ENCODE results near the gene SGTA. TPM values are rescaled to one million over a fixed set of nuclear protein-coding genes. Genes with fewer than 3 reads are reported as not detected.

The SGTA gene
- total and polyA plus RNA-seq, 4 donors, result 16.7 to 38.4 (median 21.0) TPM

DNA sequence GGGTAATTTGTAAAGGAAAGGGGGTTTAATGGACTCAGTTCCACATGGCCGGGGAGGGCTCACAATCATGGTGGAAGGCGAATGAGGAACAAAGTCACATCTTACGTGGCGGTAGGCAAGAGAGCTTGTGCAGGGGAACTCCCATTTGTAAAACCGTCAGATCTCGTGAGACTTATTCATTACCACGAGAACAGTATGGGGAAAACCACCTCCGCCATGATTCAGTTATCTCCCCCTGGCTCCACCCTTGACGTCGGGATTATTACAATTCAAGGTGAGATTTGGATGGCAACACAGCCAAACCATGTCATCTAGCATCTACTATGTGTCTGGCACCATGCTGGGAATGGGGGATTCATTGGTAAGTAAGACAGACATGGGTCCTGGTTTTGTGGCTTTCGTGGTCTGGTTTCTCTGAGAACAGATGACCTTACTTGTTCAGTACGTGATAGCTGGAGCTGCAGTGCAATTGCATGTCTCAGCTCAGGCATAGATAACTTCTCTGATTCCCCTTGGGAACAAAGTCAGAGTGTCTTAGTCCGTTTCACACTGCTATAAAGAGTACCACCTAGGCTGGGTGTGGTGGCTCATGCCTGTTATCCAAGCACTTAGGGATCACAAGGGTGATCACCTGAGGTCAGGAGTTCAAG is 44.9 kb upstream of the SGTA start:
- H3K4me1 ChIP-seq (ENCODE audit: control insufficient read depth in 4 of 4, insufficient read depth in 4 of 4, low read length in 3 of 4), result no peaks in the 10 kb centered on the region
- peaks cover 0 to 39% (median 28%) of the 10 kb centered on the region in 4 donors for H3K36me3 ChIP-seq (ENCODE audit: control insufficient read depth in 4 of 4, insufficient read depth in 3 of 4, low read depth in 1 of 4, low read length in 3 of 4)
- peaks cover 10 to 37% (median 28%) of the 10 kb centered on the region in 4 donors for H3K9me3 ChIP-seq (ENCODE audit: control insufficient read depth in 4 of 4, low read length in 3 of 4)
- H3K9ac ChIP-seq (ENCODE audit: low read depth in 1 of 2, low read length in 2 of 2), result no peak overlapping the region
- no peaks in the 10 kb centered on the region for H3K27me3 ChIP-seq (ENCODE audit: control insufficient read depth in 4 of 4, insufficient read depth in 4 of 4, low read length in 3 of 4)
- no peak overlapping the region for H3K27ac ChIP-seq (ENCODE audit: low read depth in 1 of 2, low read length in 2 of 2)
- no peak for DNase-seq (ENCODE audit: low spot score)
- WGBS, result 96% methylated on average over 13 of the region's 13 CpGs
- TF ChIP-seq, protein P1, sequence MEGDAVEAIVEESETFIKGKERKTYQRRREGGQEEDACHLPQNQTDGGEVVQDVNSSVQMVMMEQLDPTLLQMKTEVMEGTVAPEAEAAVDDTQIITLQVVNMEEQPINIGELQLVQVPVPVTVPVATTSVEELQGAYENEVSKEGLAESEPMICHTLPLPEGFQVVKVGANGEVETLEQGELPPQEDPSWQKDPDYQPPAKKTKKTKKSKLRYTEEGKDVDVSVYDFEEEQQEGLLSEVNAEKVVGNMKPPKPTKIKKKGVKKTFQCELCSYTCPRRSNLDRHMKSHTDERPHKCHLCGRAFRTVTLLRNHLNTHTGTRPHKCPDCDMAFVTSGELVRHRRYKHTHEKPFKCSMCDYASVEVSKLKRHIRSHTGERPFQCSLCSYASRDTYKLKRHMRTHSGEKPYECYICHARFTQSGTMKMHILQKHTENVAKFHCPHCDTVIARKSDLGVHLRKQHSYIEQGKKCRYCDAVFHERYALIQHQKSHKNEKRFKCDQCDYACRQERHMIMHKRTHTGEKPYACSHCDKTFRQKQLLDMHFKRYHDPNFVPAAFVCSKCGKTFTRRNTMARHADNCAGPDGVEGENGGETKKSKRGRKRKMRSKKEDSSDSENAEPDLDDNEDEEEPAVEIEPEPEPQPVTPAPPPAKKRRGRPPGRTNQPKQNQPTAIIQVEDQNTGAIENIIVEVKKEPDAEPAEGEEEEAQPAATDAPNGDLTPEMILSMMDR (IDR thresholded peaks at IDR 0.05; ENCODE audit: low read depth, low read length, missing input control), result no peak
- TF ChIP-seq HNF4G (IDR thresholded peaks at IDR 0.05), result no peak
- no peak for TF ChIP-seq REST (IDR thresholded peaks at IDR 0.05)
- no peak for TF ChIP-seq YY1 (IDR thresholded peaks at IDR 0.05)
- no peak for TF ChIP-seq MAX (IDR thresholded peaks at IDR 0.05)
- no peak for TF ChIP-seq FOXA2 (IDR thresholded peaks at IDR 0.05)
- no peak for TF ChIP-seq JUND (IDR thresholded peaks at IDR 0.05)
- TF ChIP-seq, protein P2, sequence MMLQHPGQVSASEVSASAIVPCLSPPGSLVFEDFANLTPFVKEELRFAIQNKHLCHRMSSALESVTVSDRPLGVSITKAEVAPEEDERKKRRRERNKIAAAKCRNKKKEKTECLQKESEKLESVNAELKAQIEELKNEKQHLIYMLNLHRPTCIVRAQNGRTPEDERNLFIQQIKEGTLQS (IDR thresholded peaks at IDR 0.05), result no peak
- TF ChIP-seq RAD21 (IDR thresholded peaks at IDR 0.05), result no peak
- TF ChIP-seq HNF4A (conservative IDR thresholded peaks at IDR 0.05), result no peak
- TF ChIP-seq EGR1 (IDR thresholded peaks at IDR 0.05; ENCODE audit: low read depth in 2 of 2), result no peak
- no peak for TF ChIP-seq NR2F2 (IDR thresholded peaks at IDR 0.05)
- TF ChIP-seq TAF1 (conservative IDR thresholded peaks at IDR 0.05), result no peak
- no peak for TF ChIP-seq SP1 (IDR thresholded peaks at IDR 0.05)
- no peak for TF ChIP-seq GABPA (IDR thresholded peaks at IDR 0.05 in 1 of 2, conservative IDR thresholded peaks at IDR 0.05 in 1 of 2)
- TF ChIP-seq, protein P3, sequence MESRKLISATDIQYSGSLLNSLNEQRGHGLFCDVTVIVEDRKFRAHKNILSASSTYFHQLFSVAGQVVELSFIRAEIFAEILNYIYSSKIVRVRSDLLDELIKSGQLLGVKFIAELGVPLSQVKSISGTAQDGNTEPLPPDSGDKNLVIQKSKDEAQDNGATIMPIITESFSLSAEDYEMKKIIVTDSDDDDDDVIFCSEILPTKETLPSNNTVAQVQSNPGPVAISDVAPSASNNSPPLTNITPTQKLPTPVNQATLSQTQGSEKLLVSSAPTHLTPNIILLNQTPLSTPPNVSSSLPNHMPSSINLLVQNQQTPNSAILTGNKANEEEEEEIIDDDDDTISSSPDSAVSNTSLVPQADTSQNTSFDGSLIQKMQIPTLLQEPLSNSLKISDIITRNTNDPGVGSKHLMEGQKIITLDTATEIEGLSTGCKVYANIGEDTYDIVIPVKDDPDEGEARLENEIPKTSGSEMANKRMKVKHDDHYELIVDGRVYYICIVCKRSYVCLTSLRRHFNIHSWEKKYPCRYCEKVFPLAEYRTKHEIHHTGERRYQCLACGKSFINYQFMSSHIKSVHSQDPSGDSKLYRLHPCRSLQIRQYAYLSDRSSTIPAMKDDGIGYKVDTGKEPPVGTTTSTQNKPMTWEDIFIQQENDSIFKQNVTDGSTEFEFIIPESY (IDR thresholded peaks at IDR 0.05), result no peak
- peak overlapping the region in 2 of 3 donors; percentile 8 to 26 for H3K4me3 ChIP-seq (ENCODE audit: low read depth in 1 of 3, low read length in 3 of 3)
